HG03095 (cell line): ENCODE measurements around the gene SPATA31C2.
"Not testable (repeated sequence)": the region's sequence is repeated elsewhere in the genome, so short reads cannot be mapped to it uniquely, and the experiment has no call there.

Source experiments
- ATAC-seq: cut with Tn5 transposase; IDR thresholded peaks from one replicate; pipeline ENCODE4 v1.9.1; 2021; ENCODE audit warnings: moderate library complexity; ENCODE audit not compliant: unreplicated experiment

The SPATA31C2 gene

GRCh38 chr9:88138375-88138774 lies at the start of gene SPATA31C2:
TSS of gene SPATA31C2 (minus strand) at chr9:88138475. CDS start at chr9:88138446, 29 bp downstream.
- not testable (repeated sequence) for ATAC-seq

GRCh38 chr9:88187631-88188030 lies 49.4 kb upstream of the SPATA31C2 start:
- ATAC-seq, result no peak

GRCh38 chr9:88186495-88187110 lies 48.3 kb upstream of the SPATA31C2 start:
- ATAC-seq, result no peak

GRCh38 chr9:88184976-88185375 lies 46.7 kb upstream of the SPATA31C2 start:
- no peak for ATAC-seq

GRCh38 chr9:88183798-88184495 lies 45.7 kb upstream of the SPATA31C2 start:
- ATAC-seq, result no peak

GRCh38 chr9:88182501-88182900 lies 44.2 kb upstream of the SPATA31C2 start:
- no peak for ATAC-seq

- no peak for ATAC-seq
Observed at GRCh38 chr9:88180081-88180765, 41.9 kb upstream of the SPATA31C2 start.

GRCh38 chr9:88179062-88179521 lies 40.8 kb upstream of the SPATA31C2 start:
- ATAC-seq, result no peak

GRCh38 chr9:88178641-88179040 lies 40.4 kb upstream of the SPATA31C2 start:
- no peak for ATAC-seq

- no peak for ATAC-seq
Observed at GRCh38 chr9:88177371-88177770, 39.1 kb upstream of the SPATA31C2 start.

GRCh38 chr9:88174324-88174723 lies 36.0 kb upstream of the SPATA31C2 start:
- ATAC-seq, result no peak

- ATAC-seq, result no peak
Observed at GRCh38 chr9:88173378-88173999, 35.2 kb upstream of the SPATA31C2 start.

- no peak for ATAC-seq
Observed at GRCh38 chr9:88169700-88170099, 31.4 kb upstream of the SPATA31C2 start.

GRCh38 chr9:88168564-88168963 lies 30.3 kb upstream of the SPATA31C2 start:
- ATAC-seq, result no peak

GRCh38 chr9:88166660-88167059 lies 28.4 kb upstream of the SPATA31C2 start:
- ATAC-seq, result no peak

- ATAC-seq, result no peak
Observed at GRCh38 chr9:88164850-88165249, 26.6 kb upstream of the SPATA31C2 start.

- no peak for ATAC-seq
Observed at GRCh38 chr9:88161144-88161543, 22.9 kb upstream of the SPATA31C2 start.

- no peak for ATAC-seq
Observed at GRCh38 chr9:88143957-88144625, 5.8 kb upstream of the SPATA31C2 start.

GRCh38 chr9:88143179-88143578 lies 4.9 kb upstream of the SPATA31C2 start:
- no peak for ATAC-seq

- ATAC-seq, result not testable (repeated sequence)
Observed at GRCh38 chr9:88133552-88133951, 4.7 kb downstream of the SPATA31C2 start.

GRCh38 chr9:88129556-88129955 lies 8.7 kb downstream of the SPATA31C2 start:
- ATAC-seq, result not testable (repeated sequence)
